ENCODE measurements around the gene RHOT2. TPM values are rescaled to one million over a fixed set of nuclear protein-coding genes. Genes with fewer than 3 reads are reported as not detected.

The RHOT2 gene
- total RNA-seq, 1 donor from 2014 or later: 29.9 TPM

Other genes starting within 250 kb of the RHOT2 start
- 11.3 and 12.8 TPM in 2 replicates for gene RAB11FIP3, start 242.5 kb upstream of the RHOT2 start, total RNA-seq
- 24.0 and 37.2 TPM in 2 replicates for gene CAPN15, start 140.4 kb upstream of the RHOT2 start, total RNA-seq
- gene PRR35, start 107.7 kb upstream of the RHOT2 start, total RNA-seq: not detected in 2 replicates
- 1.5 and 3.4 TPM in 2 replicates for gene NHLRC4, start 101.1 kb upstream of the RHOT2 start, total RNA-seq
- 17.8 and 19.0 TPM in 2 replicates for gene PIGQ, start 98.2 kb upstream of the RHOT2 start, total RNA-seq
- gene RAB40C, start 78.1 kb upstream of the RHOT2 start, total RNA-seq: 9.3 and 13.4 TPM in 2 replicates
- gene WFIKKN1, start 37.1 kb upstream of the RHOT2 start, total RNA-seq: under 0.01 and 0.19 TPM in 2 replicates
- 77.8 and 81.9 TPM in 2 replicates for gene METTL26, start 31.8 kb upstream of the RHOT2 start, total RNA-seq
- gene MCRIP2, start 26.3 kb upstream of the RHOT2 start, total RNA-seq: 21.7 and 22.8 TPM in 2 replicates
- 11.0 and 11.3 TPM in 2 replicates for gene WDR90, start 18.8 kb upstream of the RHOT2 start, total RNA-seq
- 0.77 and 3.1 TPM in 2 replicates for gene RHBDL1, start 7.5 kb downstream of the RHOT2 start, total RNA-seq
- gene STUB1, start 12.3 kb downstream of the RHOT2 start, total RNA-seq: 90.8 and 211 TPM in 2 replicates
- gene JMJD8, start 16.2 kb downstream of the RHOT2 start, total RNA-seq: 23.6 and 28.2 TPM in 2 replicates
- 2.3 and 9.0 TPM in 2 replicates for gene WDR24, start 22.3 kb downstream of the RHOT2 start, total RNA-seq
- under 0.01 TPM in 2 replicates for gene FBXL16, start 37.7 kb downstream of the RHOT2 start, total RNA-seq
- 54.3 and 76.4 TPM in 2 replicates for gene METRN, start 47.0 kb downstream of the RHOT2 start, total RNA-seq
- 34.1 and 39.5 TPM in 2 replicates for gene ANTKMT, start 53.0 kb downstream of the RHOT2 start, total RNA-seq
- 1.3 and 2.0 TPM in 2 replicates for gene CCDC78, start 58.3 kb downstream of the RHOT2 start, total RNA-seq
- gene HAGHL, start 59.0 kb downstream of the RHOT2 start, total RNA-seq: 9.0 and 16.1 TPM in 2 replicates
- gene CIAO3, start 72.9 kb downstream of the RHOT2 start, total RNA-seq: 24.7 and 31.9 TPM in 2 replicates
- under 0.01 TPM in 1 of 2 replicates, not detected in the other for gene MSLN, start 92.6 kb downstream of the RHOT2 start, total RNA-seq
- 13.0 and 24.0 TPM in 2 replicates for gene RPUSD1, start 120.2 kb downstream of the RHOT2 start, total RNA-seq
- gene CHTF18, start 120.5 kb downstream of the RHOT2 start, total RNA-seq: 7.9 and 34.1 TPM in 2 replicates
- not detected in 2 replicates for gene GNG13, start 132.6 kb downstream of the RHOT2 start, total RNA-seq